ENCODE measurements around the gene CCDC13.
"Not testable (repeated sequence)": the region's sequence is repeated elsewhere in the genome, so short reads cannot be mapped to it uniquely, and the experiment has no call there.

- not testable (repeated sequence) for TF ChIP-seq GATA2 (IDR thresholded peaks at IDR 0.05; ENCODE audit: insufficient read depth, insufficient read length, low read depth, low read length); CTCF (IDR thresholded peaks at IDR 0.05; ENCODE audit: extremely low read depth in 1 of 2, insufficient read depth in 1 of 2, low read depth in 1 of 2, low read length in 2 of 2); POLR2A (IDR thresholded peaks at IDR 0.05; ENCODE audit: low read depth, low read length); JUN (IDR thresholded peaks at IDR 0.05; ENCODE audit: borderline replicate concordance, insufficient read depth, insufficient read length, low read depth); POLR2AphosphoS5 (IDR thresholded peaks at IDR 0.05; ENCODE audit: insufficient read depth, low read depth, low read length); MYC (IDR thresholded peaks at IDR 0.05; ENCODE audit: low read depth, low read length); EZH2 (IDR thresholded peaks at IDR 0.05; ENCODE audit: borderline replicate concordance, low read depth, low read length, severe bottlenecking); MAX (IDR thresholded peaks at IDR 0.05; ENCODE audit: insufficient read depth, insufficient read length); FOS (IDR thresholded peaks at IDR 0.05; ENCODE audit: borderline replicate concordance, insufficient read depth, low read length)
Measured at GRCh38 chr3:42811118-42811883, 38.2 kb upstream of the CCDC13 start.

Measured in endothelial cell of umbilical vein (primary cell).